Neural progenitor cell (in vitro differentiated cells): ENCODE results near the gene NDNF. TPM values are rescaled to one million over a fixed set of nuclear protein-coding genes. Genes with fewer than 3 reads are reported as not detected.

Experiments used
- DNase-seq: peaks from one replicate; pipeline ENCODE4 v3.0.0-alpha.2; 2016; ENCODE audit warnings: low spot score
- H2AFZ ChIP-seq: fragments of 200-600 bp; sonication (generic); replicated peaks from 2 replicates; pipeline ENCODE4 v1.6.1; 2016; ENCODE audit warnings: antibody characterized with exemption
- H3F3A ChIP-seq: fragments of 200-600 bp; sonication (generic); 2 replicates; pipeline ENCODE4 v1.6.1; 2016; ENCODE audit warnings: antibody characterized with exemption, low read depth
- H3K27ac ChIP-seq: fragments of 200-600 bp; sonication (generic); 2 replicates; pipeline ENCODE4 v1.5.1; 2016; ENCODE audit warnings: mild to moderate bottlenecking
- H3K27me3 ChIP-seq: fragments of 200-600 bp; sonication (generic); 2 replicates; pipeline ENCODE4 v1.6.1; 2016; ENCODE audit warnings: mild to moderate bottlenecking, moderate library complexity
- H3K36me3 ChIP-seq: fragments of 200-600 bp; sonication (generic); 2 replicates; pipeline ENCODE4 v1.5.1; 2016
- H3K4me1 ChIP-seq: fragments of 200-600 bp; sonication (generic); 2 replicates; pipeline ENCODE4 v1.6.1; 2016; ENCODE audit warnings: mixed run types
- H3K4me2 ChIP-seq: fragments of 200-600 bp; sonication (generic); 2 replicates; pipeline ENCODE4 v1.6.1; 2016
- H3K4me3 ChIP-seq: fragments of 200-600 bp; sonication (generic); 2 replicates; pipeline ENCODE4 v1.5.1; 2016
- H3K79me2 ChIP-seq: fragments of 200-600 bp; sonication (generic); 2 replicates; pipeline ENCODE4 v1.6.1; 2016; ENCODE audit warnings: low read depth
- H3K9ac ChIP-seq: fragments of 200-600 bp; sonication (generic); 2 replicates; pipeline ENCODE4 v1.6.1; 2016
- H3K9me3 ChIP-seq: fragments of 200-600 bp; sonication (generic); 2 replicates; pipeline ENCODE4 v1.5.1; 2016; ENCODE audit warnings: low read depth
- H4K20me1 ChIP-seq: fragments of 200-600 bp; sonication (generic); 2 replicates; pipeline ENCODE4 v1.6.1; 2016; ENCODE audit warnings: low read depth
- H3K27ac Mint-ChIP-seq: 3 replicates; pipeline ENCODE4 v1.8.0; 2021; ENCODE audit warnings: mixed read lengths
- H3K27me3 Mint-ChIP-seq: 2 replicates; pipeline ENCODE4 v1.8.0; 2022; ENCODE audit warnings: low read depth, mild to moderate bottlenecking, inconsistent platforms, moderate library complexity, mixed read lengths; ENCODE audit not compliant: insufficient read depth
- H3K36me3 Mint-ChIP-seq: 3 replicates; pipeline ENCODE4 v1.8.0; 2021; ENCODE audit warnings: mixed read lengths
- H3K4me1 Mint-ChIP-seq: 3 replicates; pipeline ENCODE4 v1.8.0; 2021; ENCODE audit warnings: mixed read lengths
- H3K4me3 Mint-ChIP-seq: 3 replicates; pipeline ENCODE4 v1.8.0; 2021; ENCODE audit warnings: mild to moderate bottlenecking, moderate library complexity, mixed read lengths
- H3K9me3 Mint-ChIP-seq: 3 replicates; pipeline ENCODE4 v1.8.0; 2020; ENCODE audit warnings: mixed read lengths
- EZH2 ChIP-seq: fragments of 200-600 bp; sonication (generic); IDR thresholded peaks from 2 replicates; pipeline ENCODE4 v1.6.1; 2017; ENCODE audit warnings: antibody characterized with exemption, mild to moderate bottlenecking, moderate library complexity
- EZH2phosphoT487 ChIP-seq: fragments of 200-600 bp; sonication (generic); IDR thresholded peaks from 2 replicates; pipeline ENCODE4 v1.6.1; 2017; ENCODE audit warnings: antibody characterized with exemption
- total RNA-seq: library from RNA; depleted of rRNA; stranded (reverse); fragments of >200 nt; gene quantifications from 2 replicates; pipeline ENCODE4 v1.2.3, GENCODE V29; 2015; ENCODE audit warnings: low replicate concordance
- TF ChIP-seq, protein P1 (sequence below): fragments of 200-600 bp; sonication (generic); IDR thresholded peaks from 2 replicates; pipeline ENCODE4 v1.5.1; 2017; ENCODE audit warnings: antibody characterized with exemption, mild to moderate bottlenecking

NDNF gene
- total RNA-seq, 1 donor from 2014 or later: 4.0 TPM

DNA sequence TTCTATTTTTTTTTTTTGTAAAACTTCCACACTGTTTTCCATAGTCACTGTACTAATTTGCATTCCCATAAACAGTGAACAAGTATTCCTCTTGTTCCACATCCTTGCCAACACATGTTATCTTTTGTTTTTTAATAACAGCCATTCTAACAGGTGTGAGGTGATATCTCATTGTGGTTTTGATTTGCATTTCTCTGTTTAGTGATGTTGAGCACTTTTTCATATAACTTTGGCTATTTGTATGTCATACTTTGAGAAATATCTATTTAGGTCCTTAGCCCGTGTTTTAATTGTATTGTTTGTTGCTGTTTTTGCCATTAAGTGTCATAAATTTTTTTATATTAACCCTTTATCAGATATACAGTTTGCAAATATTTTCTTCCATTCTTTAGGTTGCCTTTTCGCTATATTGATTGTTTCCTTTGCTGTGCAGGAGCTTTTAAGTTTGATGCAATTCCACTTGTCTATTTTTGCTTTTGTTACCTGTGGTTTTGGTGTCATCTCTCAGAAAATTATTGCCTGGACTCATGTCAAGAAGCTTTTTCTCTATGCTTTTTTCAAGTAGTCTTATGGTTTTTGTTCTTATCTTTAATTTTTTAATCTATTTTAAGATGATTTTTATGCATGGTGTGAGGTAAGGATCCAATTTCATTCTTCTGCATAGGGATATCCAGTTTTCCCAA lies 27.9 kb upstream of the NDNF start:
- no peak overlapping the region for H3K4me3 Mint-ChIP-seq
- Histone ChIP-seq H3K9me3 (no peaks in the 10 kb centered on the region), H3K27ac (no peak overlapping the region), H3K36me3 (no peaks in the 10 kb centered on the region), H3K4me1 (peaks cover 5% of the 10 kb centered on the region), H2AFZ (no peak overlapping the region), H3F3A (no peaks in the 10 kb centered on the region), H4K20me1 (no peaks in the 10 kb centered on the region), H3K4me2 (no peak overlapping the region), H3K27me3 (no peaks in the 10 kb centered on the region), H3K4me3 (no peak overlapping the region), H3K9ac (no peak overlapping the region), H3K79me2 (no peaks in the 10 kb centered on the region)
- no peaks in the 10 kb centered on the region for H3K27me3 Mint-ChIP-seq
- H3K27ac Mint-ChIP-seq: no peak overlapping the region
- H3K4me1 Mint-ChIP-seq: no peaks in the 10 kb centered on the region
- no peaks in the 10 kb centered on the region for H3K36me3 Mint-ChIP-seq
- H3K9me3 Mint-ChIP-seq: peaks cover 2% of the 10 kb centered on the region
- TF ChIP-seq, protein P1, sequence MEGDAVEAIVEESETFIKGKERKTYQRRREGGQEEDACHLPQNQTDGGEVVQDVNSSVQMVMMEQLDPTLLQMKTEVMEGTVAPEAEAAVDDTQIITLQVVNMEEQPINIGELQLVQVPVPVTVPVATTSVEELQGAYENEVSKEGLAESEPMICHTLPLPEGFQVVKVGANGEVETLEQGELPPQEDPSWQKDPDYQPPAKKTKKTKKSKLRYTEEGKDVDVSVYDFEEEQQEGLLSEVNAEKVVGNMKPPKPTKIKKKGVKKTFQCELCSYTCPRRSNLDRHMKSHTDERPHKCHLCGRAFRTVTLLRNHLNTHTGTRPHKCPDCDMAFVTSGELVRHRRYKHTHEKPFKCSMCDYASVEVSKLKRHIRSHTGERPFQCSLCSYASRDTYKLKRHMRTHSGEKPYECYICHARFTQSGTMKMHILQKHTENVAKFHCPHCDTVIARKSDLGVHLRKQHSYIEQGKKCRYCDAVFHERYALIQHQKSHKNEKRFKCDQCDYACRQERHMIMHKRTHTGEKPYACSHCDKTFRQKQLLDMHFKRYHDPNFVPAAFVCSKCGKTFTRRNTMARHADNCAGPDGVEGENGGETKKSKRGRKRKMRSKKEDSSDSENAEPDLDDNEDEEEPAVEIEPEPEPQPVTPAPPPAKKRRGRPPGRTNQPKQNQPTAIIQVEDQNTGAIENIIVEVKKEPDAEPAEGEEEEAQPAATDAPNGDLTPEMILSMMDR: no peak
- TF ChIP-seq EZH2: no peak
- no peak for TF ChIP-seq EZH2phosphoT487
- DNase-seq: no peak

DNA sequence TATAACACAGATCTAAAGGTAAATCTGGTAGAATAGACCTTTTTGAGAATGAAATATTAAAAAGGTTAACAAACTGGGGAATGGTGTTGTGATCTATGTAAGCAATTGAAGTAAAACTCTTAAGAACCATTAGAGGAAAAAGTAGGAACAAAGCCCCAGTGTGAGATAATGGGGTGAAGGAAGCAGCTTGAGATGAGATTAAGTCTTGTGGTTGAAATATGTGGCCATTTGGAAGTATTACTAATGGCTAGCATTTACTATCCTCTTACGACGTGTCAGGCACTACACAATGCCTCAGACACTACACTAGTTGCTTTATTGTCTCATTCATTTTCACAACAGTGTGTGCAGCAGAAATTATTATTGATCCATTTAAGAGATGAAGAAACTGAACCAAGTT lies 25.9 kb upstream of the NDNF start:
- Mint-ChIP-seq H3K27me3 (no peaks in the 10 kb centered on the region), H3K4me3 (no peak overlapping the region), H3K9me3 (peaks cover 2% of the 10 kb centered on the region), H3K36me3 (no peaks in the 10 kb centered on the region), H3K4me1 (no peaks in the 10 kb centered on the region), H3K27ac (no peak overlapping the region)
- no peaks in the 10 kb centered on the region for H3K36me3 ChIP-seq
- no peak overlapping the region for H3K27ac ChIP-seq
- H3K27me3 ChIP-seq: no peaks in the 10 kb centered on the region
- H3K9ac ChIP-seq: no peak overlapping the region
- H4K20me1 ChIP-seq: no peaks in the 10 kb centered on the region
- no peaks in the 10 kb centered on the region for H3F3A ChIP-seq
- DNase-seq: no peak
- H3K9me3 ChIP-seq: no peaks in the 10 kb centered on the region
- no peak overlapping the region for H3K4me2 ChIP-seq
- no peaks in the 10 kb centered on the region for H3K79me2 ChIP-seq
- no peak overlapping the region for H2AFZ ChIP-seq
- no peak for TF ChIP-seq EZH2
- no peak for TF ChIP-seq EZH2phosphoT487
- TF ChIP-seq, protein P1: no peak
- H3K4me3 ChIP-seq: no peak overlapping the region
- H3K4me1 ChIP-seq: peaks cover 5% of the 10 kb centered on the region

DNA sequence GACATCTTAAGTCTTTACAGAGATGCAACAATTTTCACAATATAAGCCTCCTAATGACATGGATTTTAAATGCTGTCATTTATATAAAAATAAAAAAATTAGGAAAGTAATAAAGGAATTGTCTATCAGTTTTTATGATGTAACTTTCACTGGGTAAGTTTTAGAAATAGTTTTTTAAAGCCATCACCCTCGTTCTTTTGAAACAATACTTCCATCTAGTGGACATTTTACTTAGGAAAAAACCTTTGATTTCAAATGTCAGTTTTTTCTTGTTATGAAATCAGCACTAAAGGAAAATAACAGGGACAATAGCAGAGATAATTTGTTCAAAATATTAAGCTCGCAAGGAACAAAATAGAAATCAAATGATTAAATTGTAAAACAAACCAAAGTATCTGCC lies 24.3 kb upstream of the NDNF start:
- Histone ChIP-seq H3K36me3 (no peaks in the 10 kb centered on the region), H3K79me2 (no peaks in the 10 kb centered on the region), H3K27me3 (no peaks in the 10 kb centered on the region), H3K4me3 (no peak overlapping the region), H4K20me1 (no peaks in the 10 kb centered on the region), H3K9ac (no peak overlapping the region), H3K4me2 (no peak overlapping the region), H3K27ac (no peak overlapping the region), H3K9me3 (no peaks in the 10 kb centered on the region), H3F3A (no peaks in the 10 kb centered on the region), H3K4me1 (peaks cover 5% of the 10 kb centered on the region), H2AFZ (no peak overlapping the region)
- H3K4me1 Mint-ChIP-seq: no peaks in the 10 kb centered on the region
- TF ChIP-seq EZH2phosphoT487: no peak
- TF ChIP-seq, protein P1: peak; percentile 76
- H3K9me3 Mint-ChIP-seq: peaks cover 2% of the 10 kb centered on the region
- DNase-seq: peak; percentile 18
- H3K27me3 Mint-ChIP-seq: no peaks in the 10 kb centered on the region
- H3K27ac Mint-ChIP-seq: no peak overlapping the region
- H3K36me3 Mint-ChIP-seq: no peaks in the 10 kb centered on the region
- no peak overlapping the region for H3K4me3 Mint-ChIP-seq
